Hematopoietic multipotent progenitor cell treated with erythropoietin and hydrocortisone succinate and interleukin-3 and kit ligand, for 15 days (in vitro differentiated cells): ENCODE data around the gene CSE1L.
A peak's percentile ranks its signal among the peaks of the same experiment; 100 is the strongest.
"Not testable (repeated sequence)": the region's sequence is repeated elsewhere in the genome, so short reads cannot be mapped to it uniquely, and the experiment has no call there.

Experiments
- DNase-seq: peaks from one replicate; pipeline ENCODE4 v3.0.0-alpha.2; 2015; ENCODE audit warnings: low spot score

The CSE1L gene, protein sequence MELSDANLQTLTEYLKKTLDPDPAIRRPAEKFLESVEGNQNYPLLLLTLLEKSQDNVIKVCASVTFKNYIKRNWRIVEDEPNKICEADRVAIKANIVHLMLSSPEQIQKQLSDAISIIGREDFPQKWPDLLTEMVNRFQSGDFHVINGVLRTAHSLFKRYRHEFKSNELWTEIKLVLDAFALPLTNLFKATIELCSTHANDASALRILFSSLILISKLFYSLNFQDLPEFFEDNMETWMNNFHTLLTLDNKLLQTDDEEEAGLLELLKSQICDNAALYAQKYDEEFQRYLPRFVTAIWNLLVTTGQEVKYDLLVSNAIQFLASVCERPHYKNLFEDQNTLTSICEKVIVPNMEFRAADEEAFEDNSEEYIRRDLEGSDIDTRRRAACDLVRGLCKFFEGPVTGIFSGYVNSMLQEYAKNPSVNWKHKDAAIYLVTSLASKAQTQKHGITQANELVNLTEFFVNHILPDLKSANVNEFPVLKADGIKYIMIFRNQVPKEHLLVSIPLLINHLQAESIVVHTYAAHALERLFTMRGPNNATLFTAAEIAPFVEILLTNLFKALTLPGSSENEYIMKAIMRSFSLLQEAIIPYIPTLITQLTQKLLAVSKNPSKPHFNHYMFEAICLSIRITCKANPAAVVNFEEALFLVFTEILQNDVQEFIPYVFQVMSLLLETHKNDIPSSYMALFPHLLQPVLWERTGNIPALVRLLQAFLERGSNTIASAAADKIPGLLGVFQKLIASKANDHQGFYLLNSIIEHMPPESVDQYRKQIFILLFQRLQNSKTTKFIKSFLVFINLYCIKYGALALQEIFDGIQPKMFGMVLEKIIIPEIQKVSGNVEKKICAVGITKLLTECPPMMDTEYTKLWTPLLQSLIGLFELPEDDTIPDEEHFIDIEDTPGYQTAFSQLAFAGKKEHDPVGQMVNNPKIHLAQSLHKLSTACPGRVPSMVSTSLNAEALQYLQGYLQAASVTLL

DNA sequence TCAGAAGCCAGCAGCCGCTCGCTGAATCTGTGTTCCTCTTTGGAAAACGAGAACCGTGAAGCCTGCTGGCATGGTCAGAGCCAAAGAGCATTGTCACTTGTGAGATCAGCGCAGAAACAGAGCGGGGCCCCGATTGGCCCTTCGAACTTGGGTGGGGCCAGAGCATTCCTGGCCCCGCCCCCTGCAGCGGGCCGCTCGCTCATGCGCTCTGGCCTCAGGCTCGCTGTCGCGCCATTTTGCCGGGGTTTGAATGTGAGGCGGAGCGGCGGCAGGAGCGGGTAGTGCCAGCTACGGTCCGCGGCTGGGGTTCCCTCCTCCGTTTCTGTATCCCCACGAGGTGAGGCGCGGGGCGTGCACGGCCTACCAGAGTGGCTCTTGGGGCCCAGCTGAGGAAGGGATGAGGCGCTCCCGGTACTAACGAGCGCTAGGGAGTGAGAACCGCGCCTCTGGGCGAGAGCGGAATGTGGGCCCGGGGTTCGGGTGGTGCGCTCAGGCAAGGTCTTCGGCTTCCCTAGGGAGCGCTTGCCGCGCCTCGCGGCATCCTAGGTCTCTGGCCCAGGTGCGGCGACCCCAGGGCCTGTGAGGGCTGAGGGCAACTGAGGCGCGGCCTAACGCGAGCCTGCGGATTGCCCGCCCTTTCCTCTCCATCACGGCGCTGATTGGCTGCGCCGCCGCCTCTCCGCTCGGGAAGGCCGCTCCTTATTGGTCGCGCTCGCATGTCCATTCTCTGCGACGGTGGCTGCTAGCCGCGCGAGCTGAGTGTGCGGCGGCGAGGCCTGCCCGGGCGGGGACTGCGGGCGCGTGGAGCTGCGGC is at the start of gene CSE1L:
TSS of gene CSE1L (plus strand) at position 226 of the 814 bp plus-strand sequence. CDS start 12,152 bp downstream, outside the sequence.
- peak; percentile 96 for DNase-seq

GRCh38 chr20:48999890-49000870 is 45.9 kb upstream of the CSE1L start:
- no peak for DNase-seq

DNA sequence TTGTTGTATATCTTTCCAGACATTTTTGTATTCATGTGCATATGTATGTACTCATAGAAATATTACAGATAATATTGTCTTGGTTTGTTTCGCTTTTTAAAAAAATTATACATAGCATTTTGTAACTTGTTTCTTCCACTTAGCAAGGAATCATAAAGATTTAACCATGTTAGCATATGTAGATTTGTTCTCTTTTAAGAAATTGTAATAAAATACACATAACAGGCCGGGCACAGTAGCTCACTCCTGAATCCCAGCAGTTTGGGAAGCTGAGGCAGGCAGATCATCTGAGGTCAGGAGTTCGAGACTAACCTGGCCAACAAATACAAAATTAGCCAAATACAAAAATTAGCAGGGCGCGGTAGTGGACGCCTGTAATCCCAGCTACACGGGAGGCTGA is 44.4 kb upstream of the CSE1L start:
- no peak for DNase-seq

- no peak for DNase-seq
Observed at GRCh38 chr20:49006446-49006980, 39.6 kb upstream of the CSE1L start.

DNA sequence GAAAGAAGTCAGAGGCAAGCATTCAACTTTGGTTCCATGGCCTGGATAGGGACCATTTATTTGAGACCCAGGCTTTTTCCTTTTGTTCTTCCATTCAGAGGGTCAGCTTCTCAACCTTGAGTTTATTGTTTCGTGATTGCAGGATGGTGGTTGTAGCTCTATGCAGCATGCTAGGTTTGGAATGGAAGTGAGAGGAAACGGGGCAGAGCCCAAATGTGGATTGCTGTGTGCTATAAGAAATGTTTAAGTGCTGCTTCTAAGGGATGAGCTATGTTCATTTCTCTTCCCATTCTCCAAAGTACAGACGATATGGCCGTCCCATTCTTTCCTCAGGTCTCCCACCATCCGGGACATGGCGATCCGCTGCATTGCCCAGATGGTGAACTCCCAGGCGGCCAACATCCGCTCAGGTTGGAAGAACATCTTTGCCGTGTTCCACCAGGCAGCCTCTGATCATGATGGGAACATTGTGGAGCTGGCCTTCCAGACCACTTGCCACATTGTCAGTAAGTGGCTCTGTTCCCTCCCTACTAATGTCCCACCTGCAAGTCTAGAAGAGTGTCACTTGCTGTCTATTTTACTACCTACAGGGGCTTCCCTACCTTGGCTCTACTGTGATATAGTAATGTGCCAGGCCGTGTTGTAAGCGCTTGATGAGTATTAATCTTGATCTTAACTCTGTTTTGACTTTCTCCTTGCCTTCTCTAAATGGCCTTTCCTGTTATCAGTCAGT is 36.0 kb upstream of the CSE1L start:
- DNase-seq, result no peak

DNA sequence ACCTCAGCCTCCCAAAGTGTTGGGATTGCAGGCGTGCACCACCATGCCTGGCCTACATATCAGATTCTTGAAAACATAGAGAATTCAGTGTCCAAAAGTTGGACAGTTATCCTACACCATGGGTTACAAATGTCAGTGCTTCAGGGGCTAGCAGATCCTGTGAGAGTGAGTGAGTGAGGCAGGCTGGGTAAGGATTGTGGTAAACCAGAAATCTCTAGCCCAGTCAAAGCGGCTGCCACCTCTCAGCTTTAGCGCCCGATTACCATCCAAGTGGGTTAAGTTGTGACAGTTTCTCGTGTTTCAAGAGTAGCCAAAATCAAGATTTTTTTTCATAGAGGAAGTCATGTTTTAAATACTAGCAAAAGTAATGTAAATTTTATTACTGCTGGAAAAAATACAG is 21.9 kb upstream of the CSE1L start:
- no peak for DNase-seq

DNA sequence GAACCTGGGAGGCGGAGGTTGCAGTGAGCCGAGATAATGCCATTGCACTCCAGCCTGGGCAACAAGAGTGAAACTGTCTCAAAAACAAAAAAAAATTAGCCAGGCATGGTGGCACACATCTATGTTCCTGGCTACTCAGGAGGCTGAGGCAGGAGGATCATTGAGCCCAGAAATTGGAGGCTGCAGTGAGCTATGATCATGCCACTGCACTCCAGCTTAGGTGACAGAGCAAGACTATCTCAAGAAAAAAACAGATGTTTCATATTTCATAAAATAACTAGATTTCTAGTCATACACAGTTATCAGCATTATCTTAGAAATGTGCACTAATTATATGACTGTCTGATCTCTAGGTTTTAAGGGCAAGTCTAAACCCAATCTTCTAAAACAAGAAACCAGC is 17.9 kb upstream of the CSE1L start:
- DNase-seq, result not testable (repeated sequence)

DNA sequence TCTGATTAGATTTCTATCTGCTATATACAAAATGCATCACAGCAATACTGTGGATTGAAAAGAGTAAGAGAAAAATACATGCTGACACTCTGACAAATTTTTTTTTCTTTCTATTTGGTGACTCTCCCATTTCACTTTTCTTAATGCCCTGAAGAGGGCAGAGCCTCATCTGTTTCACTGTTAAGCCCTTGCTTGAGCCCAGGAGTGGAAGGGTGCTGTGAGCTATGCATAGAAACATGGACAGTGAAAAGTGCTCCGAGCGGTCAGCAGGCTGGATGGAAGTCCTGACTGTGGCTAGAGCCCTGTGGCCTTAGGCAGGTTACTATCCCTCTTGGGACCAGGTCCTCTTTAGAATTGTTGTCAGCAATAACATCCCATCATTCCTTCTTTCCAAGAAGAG is 17.4 kb upstream of the CSE1L start:
- peak; percentile 13 for DNase-seq

GRCh38 chr20:49029203-49029602 is 16.9 kb upstream of the CSE1L start:
- DNase-seq, result no peak

DNA sequence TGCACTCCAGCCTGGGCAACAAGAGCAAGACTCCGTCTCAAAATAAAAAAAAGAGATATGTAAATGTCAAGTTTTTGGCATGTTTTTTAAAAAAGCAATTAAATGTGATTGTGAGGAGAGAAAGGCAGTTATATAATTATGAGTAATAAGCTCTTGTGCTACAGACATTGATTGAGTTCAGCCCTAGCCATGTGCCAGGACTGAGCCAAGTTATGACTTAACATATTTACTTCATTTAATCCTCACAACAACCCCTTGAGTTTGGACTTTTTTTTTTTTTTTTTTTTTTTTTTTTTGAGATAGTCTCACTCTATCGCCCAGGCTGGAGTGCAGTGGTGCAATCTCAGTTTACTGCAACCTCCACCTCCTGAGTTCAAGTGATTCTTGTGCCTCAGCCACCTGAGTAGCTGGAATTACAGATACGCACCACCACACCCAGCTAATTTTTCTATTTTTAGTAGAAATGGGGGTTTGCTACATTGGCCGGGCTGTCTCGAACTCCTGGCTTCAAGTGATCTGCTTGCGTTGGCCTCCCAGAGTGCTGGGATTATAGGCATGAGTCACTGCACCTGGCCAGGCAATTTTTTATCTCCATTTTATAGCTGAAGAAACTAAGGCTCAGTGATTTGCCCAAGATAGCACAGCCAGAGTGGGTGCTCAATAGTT is 15.0 kb upstream of the CSE1L start:
- no peak for DNase-seq

GRCh38 chr20:49032455-49032854 is 13.7 kb upstream of the CSE1L start:
- no peak for DNase-seq

GRCh38 chr20:49034070-49034732 is 11.9 kb upstream of the CSE1L start:
- DNase-seq, result no peak

GRCh38 chr20:49037962-49038387 is 8.1 kb upstream of the CSE1L start:
- DNase-seq, result no peak

GRCh38 chr20:49039854-49040253 is 6.3 kb upstream of the CSE1L start:
- DNase-seq, result no peak

DNA sequence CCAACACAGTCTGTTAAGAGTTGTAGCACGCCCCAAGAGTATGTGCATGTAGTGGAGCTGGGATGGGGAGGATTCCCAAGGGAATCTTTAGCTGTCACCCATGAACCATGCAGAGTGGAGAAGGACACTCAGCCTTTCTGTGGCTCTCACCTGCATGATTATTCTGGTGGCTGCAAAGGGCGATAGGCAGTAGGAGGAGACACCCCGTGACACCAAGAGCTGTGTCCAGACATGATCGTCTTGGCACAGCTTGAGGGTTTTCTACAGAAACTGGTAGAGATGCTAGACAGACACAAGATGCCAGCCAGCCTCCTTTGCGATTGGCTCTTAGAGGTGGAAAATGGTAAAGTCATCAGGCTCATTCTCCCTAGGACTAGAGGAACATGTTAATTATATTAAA is 3.1 kb upstream of the CSE1L start:
- DNase-seq, result no peak

DNA sequence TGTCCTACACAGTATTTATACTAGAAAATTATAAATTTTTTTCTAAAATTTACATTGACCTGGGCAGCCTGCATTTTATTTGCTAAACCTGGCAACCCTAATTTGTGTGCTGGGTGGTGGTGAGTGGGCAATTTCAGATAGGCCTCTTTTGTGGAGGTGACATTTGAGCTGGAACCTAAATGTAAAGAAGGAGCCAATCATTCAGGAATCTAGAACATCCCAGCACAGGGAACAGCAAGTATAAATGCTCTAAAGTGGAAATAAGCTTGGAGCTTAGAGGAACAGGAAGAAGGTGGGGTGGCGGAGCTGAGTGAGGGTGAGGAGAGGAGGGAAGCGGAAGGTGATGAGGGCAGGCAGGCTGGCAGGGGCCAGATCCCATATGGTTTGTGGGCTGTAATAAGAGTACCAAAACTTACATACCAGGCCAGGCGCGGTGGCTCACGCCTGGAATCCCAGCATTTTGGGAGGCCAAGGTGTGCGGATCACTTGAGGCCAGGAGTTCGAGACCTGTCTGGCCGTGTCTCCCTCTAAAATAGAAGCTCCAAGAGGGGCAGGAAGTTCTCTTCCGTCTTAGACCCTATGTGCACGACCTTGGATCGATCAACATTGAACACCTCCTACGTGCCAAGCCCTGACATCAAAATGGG is 549 bp upstream of the CSE1L start:
- DNase-seq, result no peak

DNA sequence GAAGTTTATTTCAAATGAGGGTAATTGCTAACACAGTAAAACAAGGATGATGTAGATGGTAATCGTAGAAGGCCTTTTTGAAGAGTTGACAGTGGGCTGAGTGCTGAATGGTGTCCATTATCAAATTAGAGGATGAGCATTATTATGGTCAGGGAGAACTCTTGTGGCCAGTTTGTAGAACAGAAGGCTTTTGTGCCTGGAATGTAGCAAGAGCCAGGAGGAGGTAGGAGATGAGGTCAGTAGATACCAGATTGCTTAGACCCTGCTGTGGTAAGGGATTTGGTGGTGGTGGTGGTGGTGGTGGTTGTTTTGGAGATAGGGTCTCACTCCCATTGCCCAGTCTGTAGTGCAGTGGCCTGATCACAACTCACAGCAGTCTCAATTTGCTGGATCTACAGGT is 6.2 kb downstream of the CSE1L start:
- no peak for DNase-seq

DNA sequence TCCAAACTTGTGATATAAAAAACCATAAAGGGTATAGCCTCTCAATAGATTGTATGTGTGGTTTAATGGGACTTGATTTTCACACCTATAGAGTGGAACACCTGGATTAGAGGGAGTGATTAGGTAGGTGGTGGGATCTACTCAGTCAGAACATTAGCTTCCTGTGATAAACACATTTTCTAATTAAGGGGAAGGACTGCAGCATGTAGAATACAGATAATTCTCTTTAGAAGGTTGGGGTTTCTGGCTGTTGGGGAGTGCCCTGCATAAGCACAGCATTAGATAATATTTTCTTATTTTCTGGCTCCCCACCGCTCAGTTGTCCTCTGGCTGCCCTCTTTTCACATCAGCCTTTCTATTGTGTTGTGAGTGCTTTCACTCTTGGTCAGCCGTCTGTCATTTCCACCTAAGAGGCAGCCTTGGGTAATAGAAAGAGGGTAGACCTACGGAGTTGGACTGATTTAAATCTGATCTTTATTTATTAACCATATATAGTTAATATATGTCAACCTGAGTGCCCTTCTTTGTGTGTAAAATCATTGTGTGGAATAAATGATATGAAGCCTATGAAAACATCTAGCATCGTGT is 8.0 kb downstream of the CSE1L start:
- DNase-seq, result peak; percentile 32
